ENCODE data around the gene XRCC6. TPM values are rescaled to one million over a fixed set of nuclear protein-coding genes. Genes with fewer than 3 reads are reported as not detected.

Gene XRCC6
- total and polyA plus RNA-seq, 2 of the 13 experiments (the other 11 are each of a cell fraction or from before 2014, with no cell fraction given), result 124 to 625 TPM

- TF ChIP-seq KDM4B (CRISPR knock-in tag; IDR thresholded peaks at IDR 0.05), result no peak; the same call in 1 of the 2 replicates
- TF ChIP-seq ZNF317 (CRISPR knock-in tag; IDR thresholded peaks at IDR 0.05), result no peak
- TF ChIP-seq NBN (conservative IDR thresholded peaks at IDR 0.05), result no peak
- TF ChIP-seq ZBTB43 (CRISPR knock-in tag; conservative IDR thresholded peaks at IDR 0.05), result 0 out of 2 replicates have a peak, but pooled peaks have one; percentile 34
- no peak for TF ChIP-seq TOPORS (CRISPR knock-in tag; IDR thresholded peaks at IDR 0.05)
- no peak for TF ChIP-seq NR2F6 (IDR thresholded peaks at IDR 0.05)
- TF ChIP-seq NR2F6 (CRISPR knock-in tag; IDR thresholded peaks at IDR 0.05), result no peak
- TF ChIP-seq ZUFSP (CRISPR knock-in tag; IDR thresholded peaks at IDR 0.05; ENCODE audit: borderline replicate concordance), result no peak
- no peak for TF ChIP-seq ZNF331 (CRISPR knock-in tag; IDR thresholded peaks at IDR 0.05)
- peak; percentile 74 for TF ChIP-seq SP2 (CRISPR knock-in tag; IDR thresholded peaks at IDR 0.05)
- TF ChIP-seq THAP11 (CRISPR knock-in tag; IDR thresholded peaks at IDR 0.05), result peak; percentile 91
- TF ChIP-seq ZNF607 (CRISPR knock-in tag; IDR thresholded peaks at IDR 0.05; ENCODE audit: borderline replicate concordance), result peak; percentile 59; the same call in 1 of the 2 replicates
- TF ChIP-seq ZBTB4 (CRISPR knock-in tag; IDR thresholded peaks at IDR 0.05; ENCODE audit: borderline replicate concordance), result no peak
- peak; percentile 39; the same call in 1 of the 2 replicates for TF ChIP-seq HINFP (CRISPR knock-in tag; IDR thresholded peaks at IDR 0.05; ENCODE audit: low read depth)
- no peak for TF ChIP-seq MEIS2 (CRISPR knock-in tag; IDR thresholded peaks at IDR 0.05)
- peak; percentile 98 for TF ChIP-seq ZNF441 (CRISPR knock-in tag; IDR thresholded peaks at IDR 0.05; ENCODE audit: borderline replicate concordance)
- no peak for TF ChIP-seq RNF219 (CRISPR knock-in tag; IDR thresholded peaks at IDR 0.05)
- TF ChIP-seq ZNF207 (IDR thresholded peaks at IDR 0.05; ENCODE audit: borderline replicate concordance), result no peak
- TF ChIP-seq RAD21 (CRISPR knock-in tag; IDR thresholded peaks at IDR 0.05), result no peak
- no peak for TF ChIP-seq DDIT3 (CRISPR knock-in tag; IDR thresholded peaks at IDR 0.05)
These were observed 61.1 kb downstream of the XRCC6 start (continued) for GRCh38 chr22:41682033-41682807.
